CD8-positive, alpha-beta memory T cell (primary cell): ENCODE data around the gene DYDC1. TPM values are rescaled to one million over a fixed set of nuclear protein-coding genes. Genes with fewer than 3 reads are reported as not detected.

Experiments
- CTCF ChIA-PET: fragments of 350-600 bp; sonication (Branson Sonifier 250); formaldehyde crosslinking; loops from one replicate; lab custom pipeline; 2021; ENCODE audit warnings: antibody characterized with exemption; lab: Charles Lee
- POLR2A ChIA-PET: fragments of 350-600 bp; sonication (Branson Sonifier 250); formaldehyde crosslinking; loops from one replicate; lab custom pipeline; 2021; ENCODE audit warnings: antibody characterized with exemption; lab: Charles Lee
- DNase-seq, 5 donors: peaks; one replicate each; pipeline versions ENCODE4 v3.0.0 to v3.0.0-alpha.2; 2020 to 2022; ENCODE audit warnings: mixed read lengths in 1 of 5
- H3K27ac ChIP-seq: one replicate; pipeline ENCODE4 v1.7.0; 2013; ENCODE audit warnings: low read depth, mild to moderate bottlenecking, low read length, moderate library complexity
- H3K27me3 ChIP-seq: 2 replicates; pipeline ENCODE4 v1.7.0; 2013; ENCODE audit warnings: low read length, mild to moderate bottlenecking; ENCODE audit not compliant: insufficient read depth, poor library complexity, severe bottlenecking
- H3K36me3 ChIP-seq: 2 replicates; pipeline ENCODE4 v1.7.0; 2013; ENCODE audit warnings: mild to moderate bottlenecking, low read length, moderate library complexity; ENCODE audit not compliant: insufficient read depth
- H3K4me1 ChIP-seq: 2 replicates; pipeline ENCODE4 v1.7.0; 2013; ENCODE audit warnings: mild to moderate bottlenecking, low read length, moderate library complexity; ENCODE audit not compliant: insufficient read depth
- H3K4me3 ChIP-seq: 2 replicates; pipeline ENCODE4 v1.7.0; 2013; ENCODE audit warnings: mild to moderate bottlenecking, low read length
- H3K9me3 ChIP-seq: 2 replicates; pipeline ENCODE4 v1.7.0; 2013; ENCODE audit warnings: mild to moderate bottlenecking, low read length
- H3K27ac Mint-ChIP-seq, 8 donors: one replicate each; pipeline ENCODE4 v1.8.0; 2020 to 2021; ENCODE audit warnings: mixed read lengths in 8 of 8, mild to moderate bottlenecking in 6 of 8, inconsistent platforms in 3 of 8, moderate library complexity in 3 of 8
- H3K27me3 Mint-ChIP-seq, 2 donors: one replicate each; pipeline ENCODE4 v1.8.0; 2020 to 2021; ENCODE audit warnings: mixed read lengths in 2 of 2, mild to moderate bottlenecking in 1 of 2, moderate library complexity in 1 of 2
- H3K36me3 Mint-ChIP-seq, 3 donors: one replicate each; pipeline ENCODE4 v1.8.0; 2020 to 2021; ENCODE audit warnings: mixed read lengths in 3 of 3, inconsistent platforms in 1 of 3, mild to moderate bottlenecking in 1 of 3
- H3K4me1 Mint-ChIP-seq, 3 donors: one replicate each; pipeline ENCODE4 v1.8.0; 2020 to 2021; ENCODE audit warnings: mixed read lengths in 3 of 3, inconsistent platforms in 1 of 3, mild to moderate bottlenecking in 1 of 3
- H3K4me3 Mint-ChIP-seq, 7 donors: one replicate each; pipeline ENCODE4 v1.8.0; 2020 to 2021; ENCODE audit warnings: mixed read lengths in 7 of 7, mild to moderate bottlenecking in 6 of 7, moderate library complexity in 4 of 7, inconsistent platforms in 2 of 7
- H3K9me3 Mint-ChIP-seq, 5 donors: one replicate each; pipeline ENCODE4 v1.8.0; 2020 to 2022; ENCODE audit warnings: mixed read lengths in 5 of 5, mild to moderate bottlenecking in 3 of 5, moderate library complexity in 2 of 5, inconsistent platforms in 1 of 5
- polyA plus RNA-seq: library from polyadenylated mRNA; unstranded; fragments of 300-500 nt; fragmentation: Illumina TruSeq; gene quantifications from one replicate; pipeline ENCODE4 v1.2.3, GENCODE V29; 2021
- total RNA-seq, 2 experiments: library from RNA; stranded (reverse); gene quantifications; one replicate each; pipeline ENCODE4 v1.2.3, GENCODE V29; 2021

Gene DYDC1
- total and polyA plus RNA-seq, 3 experiments from 2014 or later, result not detected

DNA sequence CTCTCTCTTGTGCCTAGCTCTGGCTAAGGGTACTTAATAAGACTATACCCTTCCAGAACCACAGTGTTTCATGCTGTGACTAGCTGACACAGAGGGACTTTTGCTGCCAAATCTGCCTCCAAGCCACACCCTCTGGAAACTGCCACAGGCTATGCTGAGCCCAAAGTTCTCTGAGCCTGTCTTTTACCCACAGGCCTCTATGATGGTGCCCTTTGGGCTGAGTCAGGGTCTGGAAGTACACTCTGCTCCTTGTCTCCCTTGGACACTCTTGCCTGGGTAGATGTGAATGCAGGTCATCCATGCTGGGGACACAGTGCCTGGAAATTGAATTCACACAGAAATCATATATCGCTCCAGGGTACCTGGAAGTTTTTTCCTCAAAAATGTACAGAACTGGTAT, 22.6 kb downstream of the DYDC1 start:
- H3K36me3 Mint-ChIP-seq, result no peaks in the 10 kb centered on the region
- Histone ChIP-seq H3K4me1 (no peaks in the 10 kb centered on the region), H3K27ac (no peak overlapping the region), H3K9me3 (no peaks in the 10 kb centered on the region), H3K4me3 (no peak overlapping the region), H3K36me3 (no peaks in the 10 kb centered on the region), H3K27me3 (no peaks in the 10 kb centered on the region)
- peaks cover 0 to 12% of the 10 kb centered on the region in 2 donors for H3K27me3 Mint-ChIP-seq
- no peak overlapping the region for H3K27ac Mint-ChIP-seq
- POLR2A ChIA-PET, result no interaction called here
- CTCF ChIA-PET, result no interaction called here
- no peak for DNase-seq
- H3K4me1 Mint-ChIP-seq, result no peaks in the 10 kb centered on the region
- no peaks in the 10 kb centered on the region for H3K9me3 Mint-ChIP-seq
- H3K4me3 Mint-ChIP-seq, result no peak overlapping the region

DNA sequence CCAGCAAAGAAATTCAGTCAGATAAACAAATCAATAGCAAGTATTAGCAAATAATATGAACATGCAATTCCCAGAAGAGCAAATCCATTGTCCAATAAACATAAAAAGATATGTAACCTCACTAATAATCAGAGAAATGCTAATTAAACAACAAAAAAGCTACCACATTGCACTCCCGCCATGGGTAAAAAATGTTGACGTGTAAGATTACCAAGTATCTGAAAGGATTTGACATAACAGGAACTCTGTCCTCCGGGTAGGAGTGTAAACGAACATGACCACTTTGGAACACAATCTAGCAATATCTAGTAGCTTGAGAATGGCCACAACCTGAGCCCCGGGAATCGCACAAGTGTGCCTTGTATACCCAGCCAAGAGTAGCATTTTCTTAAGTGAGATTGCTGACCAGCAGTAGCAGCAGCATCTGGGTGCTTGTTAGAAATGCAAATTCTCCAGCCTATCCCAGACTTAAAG, 31.6 kb downstream of the DYDC1 start:
- H3K4me1 Mint-ChIP-seq, result no peaks in the 10 kb centered on the region
- no peak overlapping the region for H3K4me3 Mint-ChIP-seq
- Histone ChIP-seq H3K4me3 (no peak overlapping the region), H3K27ac (no peak overlapping the region), H3K4me1 (no peaks in the 10 kb centered on the region), H3K36me3 (no peaks in the 10 kb centered on the region), H3K27me3 (peaks cover 5% of the 10 kb centered on the region), H3K9me3 (no peaks in the 10 kb centered on the region)
- ChIA-PET CTCF (no interaction called here), POLR2A (no interaction called here)
- no peak overlapping the region for H3K27ac Mint-ChIP-seq
- H3K27me3 Mint-ChIP-seq, result peaks cover 10 to 15% of the 10 kb centered on the region in 2 donors
- H3K36me3 Mint-ChIP-seq, result no peaks in the 10 kb centered on the region
- DNase-seq, result no peak
- no peaks in the 10 kb centered on the region for H3K9me3 Mint-ChIP-seq

DNA sequence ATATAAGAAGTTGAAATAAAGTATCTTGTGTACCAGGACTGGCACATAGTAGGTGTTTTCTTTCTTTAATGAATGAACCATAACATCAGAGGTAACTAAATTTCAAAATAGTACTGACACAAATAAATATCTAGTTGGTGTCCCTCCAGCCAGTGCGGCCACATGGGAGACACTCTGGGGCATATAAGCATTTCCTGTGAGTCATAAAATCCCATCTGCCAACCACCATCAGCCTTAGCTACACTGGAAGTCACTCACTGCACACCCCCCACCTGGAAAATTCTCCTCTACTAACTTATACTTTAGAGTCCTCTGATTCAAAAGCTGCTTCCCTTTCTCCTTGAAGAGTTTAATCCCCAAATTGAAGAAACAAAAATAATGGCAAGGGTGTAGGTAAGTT, 32.5 kb downstream of the DYDC1 start:
- Mint-ChIP-seq H3K4me3 (no peak overlapping the region), H3K27me3 (peaks cover 15 to 17% of the 10 kb centered on the region in 2 donors), H3K27ac (no peak overlapping the region), H3K36me3 (no peaks in the 10 kb centered on the region), H3K4me1 (no peaks in the 10 kb centered on the region), H3K9me3 (no peaks in the 10 kb centered on the region)
- Histone ChIP-seq H3K4me1 (no peaks in the 10 kb centered on the region), H3K27ac (no peak overlapping the region), H3K27me3 (peaks cover 5% of the 10 kb centered on the region), H3K9me3 (no peaks in the 10 kb centered on the region), H3K36me3 (no peaks in the 10 kb centered on the region), H3K4me3 (no peak overlapping the region)
- CTCF ChIA-PET, result no interaction called here
- no peak for DNase-seq
- POLR2A ChIA-PET, result no interaction called here

DNA sequence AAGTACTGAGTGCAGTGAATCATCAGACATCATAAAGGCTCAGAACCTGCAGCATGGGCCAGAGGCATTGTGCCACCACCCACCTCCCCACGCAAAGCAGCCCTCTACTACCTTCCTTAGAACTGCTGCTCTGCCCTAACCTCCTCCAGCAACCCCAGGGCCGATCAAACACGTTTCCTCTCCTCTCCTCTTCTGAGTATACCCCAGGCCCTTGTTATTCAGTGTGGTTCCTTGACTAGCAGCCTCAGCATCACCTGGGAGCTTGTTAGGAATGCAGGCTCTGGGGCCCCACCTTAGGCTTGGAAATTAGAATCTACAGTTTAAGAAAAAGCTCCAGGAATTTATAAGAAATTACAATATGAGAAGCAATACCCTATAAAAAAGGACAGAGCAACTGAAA, 33.2 kb downstream of the DYDC1 start:
- CTCF ChIA-PET, result no interaction called here
- Mint-ChIP-seq H3K36me3 (no peaks in the 10 kb centered on the region), H3K9me3 (no peaks in the 10 kb centered on the region), H3K4me1 (no peaks in the 10 kb centered on the region), H3K27me3 (peaks cover 20 to 21% of the 10 kb centered on the region in 2 donors), H3K27ac (no peak overlapping the region), H3K4me3 (no peak overlapping the region)
- POLR2A ChIA-PET, result no interaction called here
- Histone ChIP-seq H3K9me3 (no peaks in the 10 kb centered on the region), H3K4me3 (no peak overlapping the region), H3K4me1 (no peaks in the 10 kb centered on the region), H3K27ac (no peak overlapping the region), H3K27me3 (peaks cover 5% of the 10 kb centered on the region), H3K36me3 (no peaks in the 10 kb centered on the region)
- DNase-seq, result no peak

DNA sequence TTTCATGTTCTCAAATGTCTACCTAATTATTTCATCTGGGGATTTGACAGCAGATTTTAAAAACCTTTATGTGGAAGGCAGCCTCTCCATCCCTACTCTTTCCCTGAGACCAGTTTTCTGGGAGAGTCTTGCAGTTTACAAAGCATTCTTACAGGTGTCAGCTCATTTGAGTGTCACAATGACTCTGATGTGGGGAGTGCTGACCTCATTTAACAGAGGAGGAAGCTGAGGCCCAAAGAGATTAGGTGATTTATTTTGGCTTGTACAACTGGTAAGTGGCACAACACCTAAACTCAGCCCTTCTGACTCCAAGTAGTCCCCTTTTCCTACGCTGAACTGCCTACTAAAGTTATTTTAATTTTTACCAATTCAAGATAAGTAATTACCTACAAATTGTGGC, 33.8 kb downstream of the DYDC1 start:
- Mint-ChIP-seq H3K4me3 (no peak overlapping the region), H3K9me3 (no peaks in the 10 kb centered on the region), H3K4me1 (no peaks in the 10 kb centered on the region), H3K27me3 (peaks cover 20 to 21% of the 10 kb centered on the region in 2 donors), H3K36me3 (no peaks in the 10 kb centered on the region), H3K27ac (no peak overlapping the region)
- H3K36me3 ChIP-seq, result no peaks in the 10 kb centered on the region
- H3K4me3 ChIP-seq, result no peak overlapping the region
- peaks cover 5% of the 10 kb centered on the region for H3K27me3 ChIP-seq
- CTCF ChIA-PET, result no interaction called here
- no peak overlapping the region for H3K27ac ChIP-seq
- H3K4me1 ChIP-seq, result no peaks in the 10 kb centered on the region
- no peak for DNase-seq
- POLR2A ChIA-PET, result no interaction called here
- no peaks in the 10 kb centered on the region for H3K9me3 ChIP-seq

DNA sequence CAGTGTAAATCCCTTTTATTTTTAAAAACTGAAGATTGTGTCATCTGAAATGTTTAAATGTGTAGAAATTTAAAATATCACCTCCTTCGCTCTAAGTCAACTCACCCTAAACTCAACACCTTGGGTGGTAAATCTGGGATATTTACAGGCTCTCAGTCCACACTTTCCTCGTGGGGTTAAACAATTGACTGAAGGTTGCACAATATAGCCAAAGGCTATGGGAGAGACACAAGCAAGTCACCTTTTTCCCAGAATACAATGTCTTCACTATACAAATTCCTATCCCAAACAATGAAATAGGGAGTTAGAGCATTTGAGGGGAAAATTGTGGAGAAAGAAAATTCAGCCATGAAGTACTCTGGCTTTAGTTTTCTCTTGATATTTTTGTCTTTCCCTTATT, 34.4 kb downstream of the DYDC1 start:
- DNase-seq, result no peak
- Histone ChIP-seq H3K4me3 (no peak overlapping the region), H3K27me3 (peaks cover 5% of the 10 kb centered on the region), H3K4me1 (no peaks in the 10 kb centered on the region), H3K27ac (no peak overlapping the region), H3K36me3 (no peaks in the 10 kb centered on the region), H3K9me3 (no peaks in the 10 kb centered on the region)
- no peak overlapping the region for H3K4me3 Mint-ChIP-seq
- CTCF ChIA-PET, result no interaction called here
- no peaks in the 10 kb centered on the region for H3K36me3 Mint-ChIP-seq
- H3K4me1 Mint-ChIP-seq, result no peaks in the 10 kb centered on the region
- no peaks in the 10 kb centered on the region for H3K9me3 Mint-ChIP-seq
- H3K27me3 Mint-ChIP-seq, result peaks cover 21 to 22% of the 10 kb centered on the region in 2 donors
- POLR2A ChIA-PET, result no interaction called here
- no peak overlapping the region for H3K27ac Mint-ChIP-seq

DNA sequence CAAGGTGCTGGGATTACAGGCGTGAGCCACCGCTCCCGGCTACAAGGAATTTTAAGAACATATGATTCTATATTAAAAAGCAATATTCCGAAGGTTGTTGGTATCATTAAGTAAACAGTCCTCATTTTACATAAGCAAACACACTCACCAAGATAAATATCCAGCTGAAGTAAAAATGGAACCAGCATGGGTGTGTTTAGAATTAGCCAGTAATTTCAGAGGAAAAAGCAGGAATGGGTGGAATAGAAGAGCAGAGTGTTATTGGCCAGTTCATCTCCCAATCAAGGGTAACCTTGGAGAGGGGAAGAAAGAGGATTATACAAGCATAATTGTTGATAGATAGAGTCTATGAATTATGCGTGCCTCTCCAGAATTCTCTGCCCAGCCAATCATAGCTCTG, 35.4 kb downstream of the DYDC1 start:
- DNase-seq, result no peak
- POLR2A ChIA-PET, result no interaction called here
- H3K27me3 ChIP-seq, result no peaks in the 10 kb centered on the region

DNA sequence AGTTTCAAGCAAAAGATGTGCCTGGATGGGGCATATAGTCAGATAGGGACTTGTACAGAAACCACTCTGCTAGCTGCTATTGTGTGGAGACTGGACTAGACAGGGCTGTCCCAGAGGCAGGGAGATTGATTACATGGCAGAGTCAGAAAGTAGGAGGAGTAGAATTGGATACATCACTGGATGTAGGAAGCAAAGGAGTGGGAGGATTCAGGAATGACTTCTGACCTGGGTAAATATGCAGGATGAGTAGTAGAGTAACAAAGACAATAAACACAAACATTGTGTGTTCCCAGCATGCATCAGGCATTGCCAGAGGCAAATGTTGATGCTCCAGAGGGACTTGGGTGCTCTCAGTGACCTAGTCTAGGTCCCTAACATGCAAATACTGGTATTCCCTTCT, 36.2 kb downstream of the DYDC1 start:
- no peak for DNase-seq
- no peak overlapping the region for H3K4me3 ChIP-seq
- no peaks in the 10 kb centered on the region for H3K9me3 Mint-ChIP-seq
- H3K36me3 ChIP-seq, result no peaks in the 10 kb centered on the region
- CTCF ChIA-PET, result no interaction called here
- no peaks in the 10 kb centered on the region for H3K9me3 ChIP-seq
- H3K4me1 Mint-ChIP-seq, result no peaks in the 10 kb centered on the region
- H3K27me3 Mint-ChIP-seq, result peaks cover 16 to 21% of the 10 kb centered on the region in 2 donors
- no peaks in the 10 kb centered on the region for H3K27me3 ChIP-seq
- no peak overlapping the region for H3K27ac ChIP-seq
- POLR2A ChIA-PET, result no interaction called here
- H3K4me1 ChIP-seq, result no peaks in the 10 kb centered on the region
- H3K4me3 Mint-ChIP-seq, result no peak overlapping the region
- H3K27ac Mint-ChIP-seq, result no peak overlapping the region
- H3K36me3 Mint-ChIP-seq, result no peaks in the 10 kb centered on the region

More for the DNA sequence above, 35.4 kb downstream of the DYDC1 start:
- peaks cover 16 to 21% of the 10 kb centered on the region in 2 donors for H3K27me3 Mint-ChIP-seq
- Histone ChIP-seq H3K4me1 (no peaks in the 10 kb centered on the region), H3K9me3 (no peaks in the 10 kb centered on the region), H3K27ac (no peak overlapping the region), H3K4me3 (no peak overlapping the region), H3K36me3 (no peaks in the 10 kb centered on the region)
- no peaks in the 10 kb centered on the region for H3K9me3 Mint-ChIP-seq
- no peaks in the 10 kb centered on the region for H3K36me3 Mint-ChIP-seq
- no peak overlapping the region for H3K4me3 Mint-ChIP-seq
- CTCF ChIA-PET, result no interaction called here
- H3K4me1 Mint-ChIP-seq, result no peaks in the 10 kb centered on the region
- H3K27ac Mint-ChIP-seq, result no peak overlapping the region
